Panc1 (cell line): ENCODE results near the gene CCL22.

Experiments
- POLR2AphosphoS5 ChIP-seq: IDR thresholded peaks from 2 replicates; pipeline ENCODE4 v1.6.1; 2012; ENCODE audit warnings: mild to moderate bottlenecking, low read depth, low read length, moderate library complexity
- REST ChIP-seq, 2 experiments: IDR thresholded peaks; 2 replicates each; pipeline ENCODE4 v1.6.1; 2011 to 2012; ENCODE audit warnings: low read depth in 2 of 2, control low read depth in 1 of 2, low read length in 1 of 2, mild to moderate bottlenecking in 1 of 2, moderate library complexity in 1 of 2; ENCODE audit not compliant: insufficient read depth in 1 of 2
- TF ChIP-seq, protein P1 (sequence below): fragments of 450-650 bp; IDR thresholded peaks from 2 replicates; pipeline ENCODE4 v1.5.1; 2017; ENCODE audit warnings: mild to moderate bottlenecking

DNA sequence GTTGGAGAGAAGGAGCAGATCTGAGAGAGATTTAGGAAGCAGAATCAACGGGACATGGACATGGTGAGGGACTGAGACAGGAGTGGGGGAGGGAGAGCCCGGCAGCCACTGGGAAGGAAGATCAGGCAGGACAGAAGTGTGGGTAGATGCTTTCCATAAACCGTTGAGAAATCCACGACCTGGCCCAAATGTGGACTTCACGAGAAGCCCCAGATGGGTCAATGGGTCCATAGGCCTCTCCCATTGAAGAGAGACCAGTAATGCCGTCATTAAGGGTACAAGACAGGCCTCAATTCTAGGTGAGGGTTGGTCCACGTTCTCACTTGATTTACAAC lies 530 bp upstream of the CCL22 start:
- TF ChIP-seq, protein P1, sequence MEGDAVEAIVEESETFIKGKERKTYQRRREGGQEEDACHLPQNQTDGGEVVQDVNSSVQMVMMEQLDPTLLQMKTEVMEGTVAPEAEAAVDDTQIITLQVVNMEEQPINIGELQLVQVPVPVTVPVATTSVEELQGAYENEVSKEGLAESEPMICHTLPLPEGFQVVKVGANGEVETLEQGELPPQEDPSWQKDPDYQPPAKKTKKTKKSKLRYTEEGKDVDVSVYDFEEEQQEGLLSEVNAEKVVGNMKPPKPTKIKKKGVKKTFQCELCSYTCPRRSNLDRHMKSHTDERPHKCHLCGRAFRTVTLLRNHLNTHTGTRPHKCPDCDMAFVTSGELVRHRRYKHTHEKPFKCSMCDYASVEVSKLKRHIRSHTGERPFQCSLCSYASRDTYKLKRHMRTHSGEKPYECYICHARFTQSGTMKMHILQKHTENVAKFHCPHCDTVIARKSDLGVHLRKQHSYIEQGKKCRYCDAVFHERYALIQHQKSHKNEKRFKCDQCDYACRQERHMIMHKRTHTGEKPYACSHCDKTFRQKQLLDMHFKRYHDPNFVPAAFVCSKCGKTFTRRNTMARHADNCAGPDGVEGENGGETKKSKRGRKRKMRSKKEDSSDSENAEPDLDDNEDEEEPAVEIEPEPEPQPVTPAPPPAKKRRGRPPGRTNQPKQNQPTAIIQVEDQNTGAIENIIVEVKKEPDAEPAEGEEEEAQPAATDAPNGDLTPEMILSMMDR = no peak
- TF ChIP-seq REST (IDR thresholded peaks at IDR 0.05; ENCODE audit: insufficient read depth in 1 of 2, low read depth in 2 of 2, low read length in 1 of 2) (no peak), POLR2AphosphoS5 (no peak)
